T47D (cell line): ENCODE results near the gene RPL13.

Experiments used
- DNase-seq, 2 experiments: peaks; one replicate each; pipeline versions ENCODE4 v3.0.0 to v3.0.0-alpha.2; 2011 to 2012; ENCODE audit warnings: low read depth in 1 of 2, low spot score in 1 of 2
- JUND ChIP-seq: IDR thresholded peaks from 2 replicates; pipeline ENCODE4 v1.6.1; 2012; ENCODE audit warnings: low read depth
- in situ Hi-C: cut with HindIII; loops from 2 replicates; pipeline ENCODE4 v1.10.0; 2016; ENCODE audit warnings: low sequenced_read_pairs, low pct_unique_long_range_greater_than_20kb

Gene RPL13

GRCh38 chr16:89560378-89561141 lies at the start of gene RPL13:
Gene RPL13 (plus strand): TSS chr16:89560682. CDS start chr16:89560960, 278 bp downstream.
- TF ChIP-seq JUND, result no peak; the same call in none of the 2 replicates
- in situ Hi-C loops, result no loop called here
- DNase-seq, result peak; percentile 98 to 99

GRCh38 chr16:89511374-89511773 lies 49.1 kb upstream of the RPL13 start:
- no peak for TF ChIP-seq JUND
- no peak for DNase-seq
- in situ Hi-C loops, result no loop called here

- DNase-seq, result no peak
- no peak for TF ChIP-seq JUND
- in situ Hi-C loops, result no loop called here
These were observed 48.0 kb upstream of the RPL13 start for GRCh38 chr16:89512453-89512852.

- no peak for DNase-seq
- TF ChIP-seq JUND, result no peak
- in situ Hi-C loops, result no loop called here
These were observed 43.4 kb upstream of the RPL13 start for GRCh38 chr16:89517128-89517527.

- no peak for TF ChIP-seq JUND
- in situ Hi-C loops, result no loop called here
- no peak for DNase-seq
These were observed 40.6 kb upstream of the RPL13 start for GRCh38 chr16:89519881-89520280.

- no peak for DNase-seq
- in situ Hi-C loops, result no loop called here
- no peak for TF ChIP-seq JUND
These were observed 38.2 kb upstream of the RPL13 start for GRCh38 chr16:89522287-89522686.

- in situ Hi-C loops, result no loop called here
- TF ChIP-seq JUND, result no peak
These were observed 36.7 kb upstream of the RPL13 start for GRCh38 chr16:89523680-89524344.

GRCh38 chr16:89525146-89525913 lies 35.2 kb upstream of the RPL13 start:
- in situ Hi-C loops, result no loop called here
- TF ChIP-seq JUND, result no peak
- no peak for DNase-seq

More at GRCh38 chr16:89523680-89524344, 36.7 kb upstream of the RPL13 start:
- no peak for DNase-seq

- no peak for TF ChIP-seq JUND
- no peak for DNase-seq
- in situ Hi-C loops, result no loop called here
These were observed 31.4 kb upstream of the RPL13 start for GRCh38 chr16:89529097-89529496.

- in situ Hi-C loops, result no loop called here
- TF ChIP-seq JUND, result no peak
- DNase-seq, result no peak
These were observed 29.8 kb upstream of the RPL13 start for GRCh38 chr16:89530401-89531381.

- no peak for DNase-seq
- in situ Hi-C loops, result no loop called here
- TF ChIP-seq JUND, result no peak
These were observed 28.5 kb upstream of the RPL13 start for GRCh38 chr16:89531821-89532526.

GRCh38 chr16:89534252-89534756 lies 26.2 kb upstream of the RPL13 start:
- no peak for DNase-seq
- TF ChIP-seq JUND, result no peak
- in situ Hi-C loops, result no loop called here
